NCI-H128 (cell line): ENCODE measurements around the gene AHRR.
A peak's percentile ranks its signal among the peaks of the same experiment; 100 is the strongest.
"Not testable (repeated sequence)": the region's sequence is repeated elsewhere in the genome, so short reads cannot be mapped to it uniquely, and the experiment has no call there.

Experiments used
- DNase-seq: peaks from one replicate; lab custom pipeline; 2025; ENCODE audit not compliant: unreplicated experiment; lab: John Stamatoyannopoulos, UW

The AHRR gene

DNA sequence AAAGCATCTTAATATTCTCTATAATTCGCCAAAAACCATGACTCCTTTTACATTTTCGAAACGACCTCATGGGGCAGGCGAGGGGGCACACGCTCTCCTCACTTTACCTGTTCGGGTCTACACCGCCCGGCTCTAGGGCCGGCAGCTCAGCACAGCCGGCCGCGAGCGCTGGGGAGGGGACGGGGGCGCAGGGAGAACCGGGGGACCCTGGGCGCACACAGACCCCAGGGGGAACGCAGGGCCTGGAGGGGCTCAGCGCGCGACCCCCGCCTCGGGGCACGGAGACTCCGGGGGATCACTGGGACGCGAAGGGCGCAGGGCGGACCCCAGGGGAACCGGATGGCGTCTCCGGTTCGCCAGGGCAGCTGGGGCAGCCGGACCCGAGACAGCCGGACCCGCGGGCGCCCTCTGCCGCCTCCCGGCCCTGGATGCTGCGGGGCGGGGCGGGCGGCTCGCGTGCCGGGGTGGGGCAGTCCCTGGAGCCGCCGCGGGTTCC lies at the start of gene AHRR:
Gene AHRR (plus strand): TSS at position 485 of the 496 bp plus-strand sequence. CDS start 22,189 bp downstream, outside the sequence.
- DNase-seq: peak; percentile 40

DNA sequence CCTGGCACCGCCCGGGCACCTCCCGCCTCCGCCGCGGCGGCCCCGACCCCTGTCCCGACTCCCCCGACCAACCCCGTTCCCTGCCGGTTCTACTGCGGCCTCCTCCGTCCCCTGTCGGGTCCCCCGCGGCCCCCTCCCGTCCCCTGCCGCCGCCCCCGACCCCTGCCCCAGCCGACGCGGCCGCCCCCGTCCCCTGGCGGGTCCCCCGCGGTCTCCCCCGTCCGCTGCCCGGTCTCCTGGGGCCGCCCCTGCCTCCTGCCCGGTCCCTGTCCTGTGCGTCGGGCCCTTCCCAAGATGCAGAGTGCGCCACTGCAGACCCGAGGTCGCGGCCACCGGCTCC lies 49.7 kb upstream of the AHRR start:
- not testable (repeated sequence) for DNase-seq

DNA sequence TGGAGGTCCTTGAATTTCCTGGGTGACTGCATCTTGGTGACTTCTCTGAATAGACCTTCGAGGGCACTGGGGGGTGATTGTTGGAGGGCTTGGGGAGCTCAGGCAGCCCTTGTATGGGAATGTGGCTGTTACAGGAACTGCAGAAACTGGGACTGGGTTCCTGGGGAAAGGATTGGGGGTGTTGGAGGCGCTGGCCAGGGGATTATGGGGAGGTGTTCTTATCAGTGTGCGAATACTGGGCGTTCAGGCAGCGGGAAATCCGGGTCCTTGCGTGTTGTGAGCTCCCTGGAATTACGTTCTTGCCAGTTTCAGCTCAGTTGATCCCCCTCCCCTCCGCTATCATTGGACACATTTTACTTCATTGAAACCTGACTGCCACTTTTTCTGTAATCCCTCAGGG lies 48.4 kb upstream of the AHRR start:
- not testable (repeated sequence) for DNase-seq

DNA sequence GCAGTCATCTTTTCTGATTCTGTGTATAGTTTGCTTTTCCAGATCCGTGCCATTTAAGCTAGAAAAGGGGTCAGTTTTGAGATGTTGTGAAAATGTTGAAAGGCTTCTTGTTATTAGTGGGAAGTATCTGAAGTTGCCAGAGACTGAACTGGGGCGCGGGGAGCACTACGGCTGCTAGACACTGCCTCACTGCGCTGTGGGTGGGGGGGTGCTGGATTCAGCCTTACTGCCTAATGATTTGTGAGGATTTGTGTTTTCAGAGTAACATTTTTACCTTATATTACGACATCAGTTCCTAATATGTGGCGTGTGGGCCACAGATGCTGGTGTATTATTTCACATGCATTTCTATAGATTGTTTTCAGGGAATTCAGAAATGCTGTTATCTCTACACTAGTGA lies 48.0 kb upstream of the AHRR start:
- DNase-seq: not testable (repeated sequence)

DNA sequence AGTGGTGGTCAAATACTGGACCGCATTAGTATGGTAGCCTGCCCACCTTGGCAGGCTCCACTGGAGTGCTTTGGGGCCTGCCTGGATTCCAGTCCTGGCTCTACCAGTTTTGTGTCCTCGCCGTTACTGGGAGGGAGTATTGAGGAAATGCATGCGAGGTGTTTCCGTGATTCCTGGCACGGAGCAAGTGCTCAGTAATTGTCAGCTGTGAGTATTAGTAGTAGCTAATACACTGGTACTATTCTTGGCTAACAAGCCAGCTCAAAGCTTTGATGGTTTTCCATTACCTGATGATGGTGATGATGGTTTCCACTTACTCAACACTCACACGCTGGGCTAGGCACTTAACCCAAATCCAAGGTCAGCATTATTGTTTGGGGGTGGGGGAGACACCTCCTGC lies 47.2 kb upstream of the AHRR start:
- not testable (repeated sequence) for DNase-seq

DNA sequence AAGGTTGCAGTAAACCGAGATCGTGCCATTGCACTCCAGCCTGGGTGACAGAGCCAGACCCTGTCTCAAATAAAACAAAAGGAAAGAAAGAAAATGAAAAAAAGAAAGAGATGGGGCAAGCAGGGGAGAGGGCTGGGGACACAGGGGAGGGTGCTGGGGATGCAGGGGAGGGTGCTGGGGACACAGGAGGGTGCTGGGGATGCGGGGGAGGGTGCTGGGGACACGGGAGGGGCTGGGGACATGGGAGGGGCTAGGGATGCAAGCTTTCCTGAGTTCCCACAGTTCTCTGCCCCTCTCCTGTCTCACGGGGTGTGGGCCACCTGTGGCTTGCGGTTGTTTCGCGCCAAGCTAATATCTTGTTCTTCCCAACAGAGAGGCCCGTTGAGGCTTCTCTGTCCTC lies 42.9 kb upstream of the AHRR start:
- DNase-seq: no peak

DNA sequence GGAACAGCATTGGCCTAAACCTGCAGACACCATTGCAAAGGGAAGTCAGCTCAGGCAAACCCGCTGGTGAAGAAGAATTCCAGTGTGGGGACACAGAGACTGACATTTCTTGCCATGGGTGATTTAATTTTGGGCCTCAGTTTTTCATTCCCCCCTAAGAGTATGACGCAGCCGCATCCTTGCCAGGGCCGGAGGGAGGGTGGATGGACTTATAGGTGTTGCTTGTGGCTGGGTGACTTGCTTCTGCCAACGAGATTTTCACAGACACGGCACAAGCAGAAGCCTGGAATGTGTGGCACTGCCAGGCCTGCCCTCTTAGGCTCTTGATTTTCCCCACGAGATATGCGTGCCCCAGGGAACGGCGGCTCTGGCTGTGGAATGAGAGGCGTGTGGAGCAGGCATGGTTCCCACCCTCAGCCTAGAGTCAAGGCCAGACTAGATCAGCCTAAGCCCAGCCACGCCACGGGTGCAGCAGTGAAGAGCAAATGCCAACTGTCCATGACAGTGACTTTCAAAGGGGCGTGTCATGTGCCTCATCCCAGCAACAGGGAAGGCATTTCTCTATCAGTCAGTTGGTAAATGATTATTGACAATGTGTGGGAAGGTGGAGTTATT lies 42.4 kb upstream of the AHRR start:
- not testable (repeated sequence) for DNase-seq

DNA sequence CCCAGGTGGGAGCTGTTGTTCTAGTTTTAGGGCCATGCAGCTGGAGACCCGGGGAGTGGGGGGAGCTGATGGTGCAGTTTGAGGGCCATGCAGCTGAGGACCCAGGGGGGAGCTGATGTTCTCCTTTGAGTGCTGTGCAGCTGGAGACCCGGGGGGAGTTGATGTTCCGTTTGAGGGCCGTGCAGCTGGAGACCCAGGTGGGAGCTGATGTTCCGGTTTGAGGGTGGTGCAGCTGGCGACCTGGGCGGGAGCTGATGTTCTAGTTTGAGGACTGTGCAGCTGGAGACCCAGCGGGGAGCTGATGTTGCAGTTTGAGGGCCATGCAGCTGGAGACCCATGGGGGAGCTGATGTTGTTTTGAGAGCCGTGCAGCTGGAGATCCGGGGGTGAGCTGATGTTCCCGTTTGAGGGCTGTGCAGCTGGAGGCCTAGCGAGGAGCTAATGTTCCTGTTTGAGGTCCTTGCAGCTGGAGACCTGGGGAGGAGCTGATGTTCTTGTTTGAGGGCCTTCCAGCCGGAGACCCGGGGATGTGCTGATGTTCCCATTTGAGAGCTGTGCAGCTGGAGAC lies 35.4 kb upstream of the AHRR start:
- no peak for DNase-seq

DNA sequence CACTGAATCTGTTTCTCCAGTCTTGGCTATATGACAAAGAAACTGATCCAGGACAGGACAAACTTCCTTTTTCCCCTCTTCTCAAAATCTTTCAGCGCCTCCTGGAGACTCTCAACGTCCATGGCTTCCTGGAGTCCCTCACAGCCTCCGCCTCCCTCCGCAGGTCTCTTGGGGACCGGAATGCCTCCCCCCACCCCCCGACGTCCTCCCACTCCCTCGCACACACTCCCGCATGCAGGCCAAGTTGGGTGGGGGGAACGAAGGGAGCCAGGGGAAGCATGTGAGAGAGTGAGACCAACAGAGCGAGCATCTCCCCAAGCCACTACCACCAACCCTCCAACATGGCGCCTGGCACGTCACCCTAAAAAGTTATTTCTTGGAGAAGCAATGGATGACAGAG lies 31.3 kb upstream of the AHRR start:
- DNase-seq: not testable (repeated sequence)

DNA sequence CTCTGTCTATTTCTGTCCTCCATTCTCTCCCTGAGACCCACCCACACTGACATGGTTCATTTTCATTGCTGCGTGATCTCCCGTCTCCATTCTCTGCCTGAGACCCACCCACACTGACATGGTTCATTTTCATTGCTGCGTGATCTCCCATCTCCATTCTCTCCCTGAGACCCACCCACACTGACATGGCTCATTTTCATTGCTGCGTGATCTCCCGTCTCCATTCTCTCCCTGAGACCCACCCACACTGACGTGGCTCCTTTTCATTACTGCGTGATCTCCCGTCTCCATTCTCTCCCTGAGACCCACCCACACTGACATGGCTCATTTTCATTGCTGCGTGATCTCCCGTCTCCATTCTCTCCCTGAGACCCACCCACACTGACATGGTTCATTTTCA lies 30.2 kb upstream of the AHRR start:
- DNase-seq: not testable (repeated sequence)

DNA sequence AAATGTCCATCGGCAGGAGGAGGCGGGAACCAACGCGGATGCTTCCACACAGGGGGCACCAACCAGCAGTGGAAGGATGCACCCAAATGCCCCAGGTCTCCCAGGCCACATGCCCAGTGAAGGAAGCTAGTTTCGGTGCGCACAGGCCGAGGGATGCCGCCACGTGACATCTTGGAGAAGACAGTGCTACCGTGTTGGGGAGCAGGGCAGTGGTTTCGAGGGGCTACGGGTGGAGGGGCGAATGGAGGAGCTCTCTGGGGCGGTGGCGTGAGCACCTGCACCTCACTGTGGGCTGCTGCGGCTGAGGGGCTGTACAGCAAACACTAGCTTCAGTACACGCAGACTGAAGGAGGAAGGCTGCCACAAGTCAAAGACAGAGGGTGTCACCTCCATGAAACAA lies 26.7 kb upstream of the AHRR start:
- DNase-seq: not testable (repeated sequence)

DNA sequence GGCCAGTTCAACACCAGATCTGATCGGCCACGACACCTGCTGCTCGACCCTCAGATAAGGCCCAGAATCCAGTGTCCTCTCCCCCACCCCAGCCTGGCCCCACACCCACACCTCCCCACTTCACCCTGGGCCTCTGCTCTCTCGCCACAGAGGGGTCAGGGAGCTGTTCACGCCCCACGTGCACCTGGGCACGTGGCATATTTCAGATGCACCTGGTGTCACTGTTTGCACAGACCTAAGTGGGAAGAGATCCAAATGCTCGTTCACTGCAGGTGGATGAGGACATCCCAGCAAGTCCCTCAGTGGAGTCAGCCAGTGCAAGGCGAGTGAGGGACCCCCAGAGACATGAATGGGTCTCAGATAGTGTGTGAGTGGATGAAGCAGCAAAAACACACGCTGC lies 25.3 kb upstream of the AHRR start:
- not testable (repeated sequence) for DNase-seq

DNA sequence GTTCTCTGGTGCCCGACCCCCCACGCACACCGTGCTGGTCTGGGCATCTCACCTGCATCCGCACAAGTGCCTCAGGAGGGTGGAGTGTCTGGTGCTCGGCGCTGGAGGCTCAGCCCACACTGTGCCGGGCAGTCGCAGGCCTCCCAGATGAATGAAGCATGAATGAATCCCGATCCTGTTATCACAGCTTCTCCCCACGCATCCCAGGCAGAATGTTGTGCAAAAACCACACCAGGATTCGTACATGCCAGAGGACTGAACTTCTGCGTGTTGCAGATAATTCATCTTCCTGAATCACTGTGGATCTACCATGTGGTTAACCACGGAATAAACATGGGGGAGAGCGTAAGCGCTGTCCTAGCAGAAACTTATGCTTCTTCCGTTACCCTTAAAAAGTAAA lies 24.6 kb upstream of the AHRR start:
- DNase-seq: not testable (repeated sequence)

DNA sequence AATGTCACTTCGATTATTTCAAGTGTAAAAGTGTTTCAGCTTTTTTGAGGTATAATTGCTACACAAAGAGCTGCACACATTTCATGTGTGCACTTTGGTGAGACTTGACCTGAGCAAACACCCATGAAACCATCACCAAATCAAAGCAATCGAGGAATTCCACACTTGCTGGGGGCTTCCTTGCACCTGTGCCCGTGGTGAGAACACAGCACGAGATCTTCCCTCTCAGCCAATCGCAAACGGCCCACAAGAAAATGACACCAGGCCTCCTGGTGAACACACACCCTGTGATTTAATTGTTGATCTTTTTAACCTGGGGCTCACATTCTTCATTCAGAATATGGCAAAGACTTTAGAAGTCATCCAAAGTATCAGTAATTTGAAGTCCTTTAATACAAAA lies 24.1 kb upstream of the AHRR start:
- DNase-seq: not testable (repeated sequence)

DNA sequence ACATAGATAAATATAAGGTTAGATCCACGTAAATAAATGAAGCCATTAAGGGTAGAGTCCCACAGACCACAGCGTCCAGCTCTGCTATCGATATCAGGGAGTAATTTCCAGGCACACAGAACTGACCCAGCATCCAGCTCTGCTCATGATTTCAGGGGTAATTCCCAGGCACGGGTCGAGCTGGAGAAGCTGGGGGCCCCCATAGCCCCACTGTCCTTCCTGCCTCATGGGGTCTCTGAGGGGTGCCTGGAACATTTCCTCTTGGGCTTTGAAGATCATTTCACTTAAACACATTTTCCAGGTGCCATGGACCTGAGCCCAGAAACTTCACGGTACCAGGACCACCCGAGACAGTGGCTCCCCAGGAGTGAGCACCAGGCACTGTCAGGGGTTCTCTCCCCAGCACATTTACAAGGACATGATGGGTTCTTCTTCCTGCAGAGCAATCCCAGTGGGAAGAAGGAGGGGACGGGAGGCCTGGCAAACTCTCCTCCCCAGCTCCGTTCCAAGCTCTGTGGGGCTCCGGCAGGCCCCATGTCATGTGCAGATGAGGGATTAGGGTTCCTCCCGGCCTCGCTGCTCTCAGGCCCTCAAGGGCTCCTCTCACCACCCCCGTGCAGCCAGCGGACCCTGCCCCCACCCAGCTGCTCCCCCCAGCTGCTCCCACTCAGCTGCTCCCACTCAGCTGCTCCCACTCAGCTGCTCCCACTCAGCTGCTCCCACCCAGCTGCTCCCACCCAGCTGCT lies 23.4 kb upstream of the AHRR start:
- DNase-seq: not testable (repeated sequence)

DNA sequence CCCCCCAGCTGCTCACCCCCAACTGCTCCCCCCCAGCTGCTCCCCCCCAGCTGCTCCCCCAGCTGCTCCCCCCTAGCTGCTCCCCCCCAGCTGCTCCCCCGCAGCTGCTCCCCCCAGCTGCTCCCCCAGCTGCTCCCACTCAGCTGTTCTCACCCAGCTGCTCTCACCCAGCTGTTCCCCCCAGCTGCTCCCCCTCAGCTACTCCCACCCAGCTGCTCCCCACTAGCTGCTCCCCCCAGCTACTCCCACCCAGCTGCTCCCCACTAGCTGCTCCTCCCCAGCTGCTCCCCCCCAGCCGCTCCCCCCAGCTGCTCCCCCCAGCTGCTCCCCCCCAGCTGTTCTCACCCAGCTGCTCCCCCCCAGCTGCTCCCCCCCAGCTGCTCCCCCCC lies 22.8 kb upstream of the AHRR start:
- no peak for DNase-seq

DNA sequence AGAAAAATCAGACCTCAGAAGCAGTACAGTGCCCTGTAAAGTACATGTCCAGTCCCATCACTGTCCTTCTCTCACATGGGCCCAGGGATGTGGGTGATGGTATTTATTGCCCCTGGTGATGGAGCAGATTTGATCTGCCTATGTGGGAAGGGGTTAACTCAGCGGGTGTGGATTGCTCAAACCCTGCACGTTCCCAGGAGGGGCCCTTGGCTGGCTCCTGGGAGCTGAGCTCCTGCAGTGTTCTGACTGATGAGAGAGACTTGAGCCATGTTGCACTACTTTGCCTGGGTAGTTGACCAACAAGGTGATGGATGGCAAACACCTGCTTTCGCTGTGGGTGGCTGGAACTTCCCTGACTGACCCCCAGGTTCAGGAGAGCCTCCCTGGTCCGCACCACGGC lies 21.6 kb upstream of the AHRR start:
- DNase-seq: not testable (repeated sequence)

DNA sequence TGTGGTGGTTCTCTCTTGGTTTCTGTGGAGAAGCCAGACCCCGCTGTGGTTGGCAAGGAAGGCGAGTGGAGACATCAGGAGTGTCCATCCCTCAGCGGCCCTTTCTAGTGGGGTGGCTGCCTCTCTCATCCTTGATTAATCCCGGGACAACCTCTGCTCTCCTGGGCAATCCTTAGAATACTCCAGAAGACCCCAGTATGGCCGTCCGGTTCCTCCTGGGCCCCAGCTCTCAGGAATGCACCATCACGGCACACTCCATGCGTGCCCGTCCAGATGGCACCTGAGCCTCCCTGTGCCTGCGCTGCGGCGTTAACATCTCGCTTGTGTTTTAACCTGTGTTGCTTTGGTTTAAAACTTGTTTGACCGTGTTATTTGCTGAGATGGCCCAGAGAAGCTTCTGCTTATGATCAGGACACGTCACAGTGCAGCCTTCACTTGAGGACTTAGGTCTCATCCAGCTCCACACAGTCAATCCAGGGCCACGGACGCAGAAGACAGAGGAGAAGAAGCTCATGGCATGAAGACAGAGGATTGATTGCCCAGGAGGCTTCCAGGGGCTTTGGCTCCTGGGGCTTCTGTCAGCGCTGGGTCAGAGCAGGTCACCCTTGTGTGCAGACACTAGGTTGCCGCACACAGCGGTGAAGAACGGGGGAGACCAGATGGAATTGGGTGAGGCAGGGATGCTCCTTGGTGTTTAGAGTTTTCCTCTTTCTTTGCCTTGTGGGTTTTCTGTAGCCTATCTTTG lies 20.7 kb upstream of the AHRR start:
- DNase-seq: not testable (repeated sequence)

DNA sequence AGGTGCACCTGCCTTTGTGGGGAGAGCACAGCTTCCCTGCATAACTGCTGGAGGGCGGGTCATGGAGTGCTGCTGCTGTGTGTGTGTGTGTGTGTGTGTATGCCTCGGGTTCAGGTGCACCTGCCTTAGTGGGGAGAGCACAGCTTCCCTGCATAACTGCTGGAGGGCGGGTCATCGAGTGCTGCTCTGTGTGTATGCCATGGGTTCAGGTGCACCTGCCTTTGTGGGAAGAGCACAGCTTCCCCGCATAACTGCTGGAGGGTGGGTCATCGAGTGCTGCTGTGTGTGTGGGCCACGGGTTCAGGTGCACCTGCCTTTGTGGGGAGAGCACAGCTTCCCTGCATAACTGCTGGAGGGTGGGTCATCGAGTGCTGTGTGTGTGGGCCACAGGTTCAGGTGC lies 19.1 kb upstream of the AHRR start:
- peak; percentile 89 for DNase-seq

DNA sequence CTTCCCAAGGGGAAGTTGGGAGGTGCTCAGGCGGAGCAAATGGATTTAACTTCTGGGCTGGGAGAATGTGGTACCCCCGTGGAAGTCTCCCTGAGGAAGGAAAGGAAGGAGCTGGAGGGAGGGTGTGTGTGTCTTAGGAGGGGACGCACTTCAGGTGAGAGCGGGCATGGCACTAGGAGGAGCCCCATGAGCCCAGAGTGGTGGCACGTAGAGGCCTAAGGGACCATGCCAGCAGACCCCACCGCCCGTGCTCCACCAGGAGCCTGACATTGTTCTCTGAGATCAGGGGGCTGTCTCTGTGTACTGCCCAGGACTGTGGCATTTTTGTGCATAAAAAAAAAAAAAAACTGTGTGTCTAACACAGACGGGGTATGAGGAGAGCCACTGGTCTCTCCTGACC lies 18.5 kb upstream of the AHRR start:
- no peak for DNase-seq

DNA sequence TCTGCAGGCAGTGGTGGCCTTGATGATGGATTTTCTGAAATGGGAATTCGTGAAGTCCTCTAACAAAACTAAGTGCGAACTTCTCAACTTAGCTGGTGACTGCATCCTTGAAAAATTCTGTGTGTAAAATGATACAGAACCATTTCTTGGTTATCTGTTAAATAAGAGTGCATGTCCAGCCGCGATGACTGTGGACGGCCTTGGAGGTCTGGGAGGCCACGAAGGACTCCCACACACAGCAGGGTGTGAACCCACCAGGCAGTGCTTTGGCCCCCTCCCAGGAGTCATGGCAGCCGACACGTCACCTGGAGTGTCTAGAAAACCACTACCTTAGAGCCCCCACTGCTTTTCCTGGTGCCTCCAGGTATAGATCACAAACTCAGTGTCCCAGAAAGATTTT lies 17.8 kb upstream of the AHRR start:
- not testable (repeated sequence) for DNase-seq

DNA sequence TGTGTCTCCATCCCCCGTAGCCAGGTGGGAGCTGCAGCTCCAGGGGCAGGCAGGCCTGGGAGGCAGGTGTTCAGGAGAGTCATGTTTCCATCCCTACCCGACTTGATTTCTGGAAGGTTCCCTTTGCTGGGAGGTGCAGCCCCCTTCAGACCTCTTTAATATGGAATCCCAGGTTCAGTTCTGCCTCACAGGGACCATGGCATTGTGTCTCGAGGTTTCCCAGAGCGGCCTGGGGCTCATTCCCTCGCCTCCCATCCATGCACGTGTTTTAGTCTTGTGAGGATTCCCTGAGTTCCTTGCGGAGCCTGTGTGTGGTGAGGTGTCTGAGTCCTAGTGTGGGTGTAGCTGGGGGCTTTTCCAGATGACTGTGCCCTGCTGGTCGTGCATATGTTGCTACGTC lies 16.5 kb upstream of the AHRR start:
- no peak for DNase-seq
